Measurements from ENCODE around the gene ITGA6.

GRCh38 chr2:172458561-172459124 is 31.3 kb downstream of the ITGA6 start:
- TF ChIP-seq CTCF (IDR thresholded peaks at IDR 0.05) (no peak), POLR2A (IDR thresholded peaks at IDR 0.05) (no peak)

Measured in body of pancreas (tissue), 4 donors.